Stimulated activated CD4-positive, alpha-beta T cell treated with anti-CD3 and anti-CD28 coated beads, Interleukin-12 subunit alpha, Interleukin-12 subunit beta, amount 100 ng/mL, for 4 hours (primary cell): ENCODE measurements around the gene BTK.

ENCODE experiments used
- DNase-seq: peaks from one replicate; pipeline ENCODE4 v3.0.0-alpha.2; 2020

The BTK gene

DNA sequence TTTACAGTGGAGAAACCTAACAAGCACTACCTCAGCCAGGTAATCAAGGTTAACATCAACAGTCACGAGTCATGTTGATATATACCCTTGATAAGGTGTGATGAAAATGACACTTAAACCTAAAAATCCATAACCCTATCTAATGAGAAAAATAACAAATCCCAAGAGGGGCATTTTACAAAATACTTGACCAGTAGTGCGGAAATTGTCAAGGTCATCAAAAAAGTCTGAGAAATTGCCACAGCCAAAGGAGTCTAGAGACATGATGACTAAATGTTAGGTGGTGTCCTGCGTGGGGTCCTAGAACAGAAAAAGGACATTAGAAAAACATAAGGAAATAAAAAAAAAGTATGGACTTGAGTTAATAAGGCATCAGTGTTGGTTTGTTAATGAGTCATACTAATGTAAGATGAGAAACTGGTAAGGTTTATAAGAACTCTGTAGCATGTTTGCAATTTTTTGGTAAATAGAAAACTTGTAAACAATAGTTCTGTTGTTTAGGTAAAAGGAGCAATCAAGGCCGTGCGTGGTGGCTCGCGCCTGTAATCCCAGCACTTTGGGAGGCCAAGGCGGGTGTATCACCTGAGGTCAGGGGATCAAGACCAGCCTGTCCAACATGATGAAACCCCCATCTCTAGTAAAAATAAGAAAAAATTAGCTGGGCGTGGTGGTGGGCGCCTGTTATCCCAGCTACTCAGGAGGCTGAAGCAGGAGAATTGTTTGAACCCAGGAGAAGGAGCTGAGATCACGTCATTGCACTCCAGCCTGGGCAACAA is 7.7 kb upstream of the BTK start:
- DNase-seq = no peak

DNA sequence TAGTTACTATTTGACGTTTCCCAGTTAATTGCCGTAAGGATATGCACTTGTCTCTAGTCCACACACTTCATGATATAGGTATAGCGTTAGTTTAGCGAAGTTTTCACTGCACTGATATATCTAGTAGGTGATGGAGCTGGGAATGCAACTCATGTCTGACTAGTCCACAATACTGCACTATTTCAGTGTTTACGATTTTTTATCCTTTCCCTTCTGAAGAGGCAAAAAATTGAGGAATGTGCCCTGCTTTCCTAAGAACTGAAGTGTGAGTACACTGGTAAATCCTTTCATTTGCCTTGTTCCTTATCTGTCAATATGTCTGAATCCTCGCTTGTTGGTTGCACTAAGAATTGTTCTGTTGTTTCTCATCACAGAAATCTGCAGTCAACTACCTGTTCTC is 5.8 kb upstream of the BTK start:
- no peak for DNase-seq

DNA sequence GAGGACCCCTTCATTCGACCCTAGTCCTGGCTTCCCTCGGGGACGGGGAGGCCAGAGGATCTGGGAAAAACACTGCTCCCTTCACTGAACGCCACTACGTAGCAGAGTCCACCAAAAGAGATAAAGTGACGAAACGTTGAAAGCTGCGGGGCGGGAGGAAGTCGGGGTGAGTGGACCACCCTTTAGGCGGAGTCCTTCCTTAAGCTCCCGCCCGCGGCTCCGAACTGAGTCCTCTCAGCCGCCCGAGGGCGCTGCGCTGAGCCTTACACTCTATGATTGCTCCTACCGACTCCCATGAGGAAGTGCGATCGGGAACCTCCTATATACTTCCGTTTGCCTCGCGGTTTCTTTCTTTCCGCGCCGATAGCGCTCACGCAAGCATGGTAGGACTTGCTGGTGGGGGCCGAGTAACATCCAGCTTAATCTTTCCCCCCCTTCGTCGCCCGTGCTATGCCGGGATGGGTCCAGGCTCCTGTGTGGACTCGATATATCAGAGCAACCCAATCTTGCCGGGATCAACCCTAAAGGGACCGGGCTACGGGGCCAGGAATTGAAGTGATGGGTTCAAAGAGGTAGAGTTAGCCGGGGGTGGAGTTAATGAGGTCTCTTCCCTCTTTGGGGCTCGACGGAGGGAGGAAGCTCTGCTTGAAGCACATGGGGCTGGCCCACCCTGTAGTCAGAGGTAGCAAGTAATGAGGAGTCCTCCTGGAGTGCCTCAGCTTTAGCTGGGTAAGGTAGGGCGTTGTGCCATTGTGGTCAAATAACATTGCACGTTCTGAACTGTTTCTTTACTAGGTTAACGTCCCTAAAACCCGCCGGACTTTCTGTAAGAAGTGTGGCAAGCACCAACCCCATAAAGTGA is 4.9 kb upstream of the BTK start, which contains the start of gene RPL36A:
Gene RPL36A, plus strand, starts transcription at position 348 of the 862 bp plus-strand sequence. Its CDS starts 33 bp downstream, at position 381.
- DNase-seq = peak; percentile 76

DNA sequence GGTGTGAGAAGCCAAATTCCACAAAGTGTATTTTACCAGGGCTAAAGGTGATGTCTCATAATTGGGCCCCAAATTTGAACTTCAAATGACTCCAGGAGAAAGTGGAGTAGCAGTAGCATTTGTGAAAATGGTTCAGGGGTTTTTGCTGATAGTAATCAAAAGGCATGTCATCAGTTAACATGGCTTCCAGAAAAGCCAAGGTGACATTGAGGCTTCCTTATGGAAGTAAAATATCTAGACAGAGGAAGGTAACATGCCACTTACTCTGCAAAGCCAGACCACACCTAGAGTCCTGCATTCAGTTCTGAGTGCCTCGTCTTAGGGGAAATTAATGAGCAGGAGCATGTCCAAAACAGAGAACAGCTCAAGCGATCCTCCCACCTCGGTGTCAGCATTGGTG is 2.6 kb upstream of the BTK start:
- DNase-seq = no peak

DNA sequence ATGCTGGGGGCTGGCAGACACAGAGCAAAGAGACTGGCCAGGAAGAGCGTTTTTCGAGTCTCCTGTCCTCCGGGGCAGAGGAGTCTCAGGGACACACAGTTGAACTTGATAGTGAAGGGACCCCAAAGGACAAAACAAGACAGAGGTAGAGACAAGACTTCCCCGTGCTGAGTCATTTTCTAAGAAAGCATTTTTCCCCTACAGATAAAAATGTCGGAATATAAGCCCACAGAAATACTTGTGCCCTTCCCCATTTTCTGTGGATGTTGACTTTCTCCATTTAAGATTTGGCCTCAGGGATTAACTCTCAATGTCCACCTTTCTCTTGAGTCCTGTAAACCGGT is 523 bp upstream of the BTK start:
- DNase-seq = no peak

DNA sequence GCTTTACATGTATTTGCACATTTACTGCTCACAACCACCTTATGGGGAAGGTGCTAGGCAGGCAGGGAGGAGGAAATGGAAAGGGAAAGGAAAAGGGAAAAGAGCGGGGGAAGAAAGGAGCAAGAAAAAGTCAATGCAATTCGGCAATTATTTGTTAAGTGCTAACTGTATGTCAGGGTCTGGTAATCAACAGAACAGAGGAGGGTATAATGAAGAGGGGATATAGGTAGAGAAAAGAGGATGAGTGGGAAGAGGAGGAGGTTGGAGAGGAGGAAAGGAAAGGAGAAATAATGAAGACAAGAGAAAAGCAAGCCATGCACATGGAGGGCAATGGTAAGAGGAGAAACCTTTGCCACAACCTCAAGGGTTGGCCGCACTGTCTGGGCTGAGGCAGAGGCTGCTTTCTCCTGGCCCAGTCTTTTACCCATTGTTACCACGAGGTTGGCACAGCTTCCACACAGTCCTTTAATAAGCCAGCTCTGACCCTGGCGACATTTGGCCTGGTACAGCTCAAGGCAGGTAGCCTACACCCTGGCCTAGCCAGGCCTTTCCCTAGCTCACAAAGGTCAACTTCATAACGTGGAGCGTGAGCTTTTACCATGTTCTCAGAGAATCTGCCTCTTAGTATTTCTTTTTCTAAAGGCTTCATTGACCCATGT is 836 bp downstream of the BTK start:
- DNase-seq = no peak

DNA sequence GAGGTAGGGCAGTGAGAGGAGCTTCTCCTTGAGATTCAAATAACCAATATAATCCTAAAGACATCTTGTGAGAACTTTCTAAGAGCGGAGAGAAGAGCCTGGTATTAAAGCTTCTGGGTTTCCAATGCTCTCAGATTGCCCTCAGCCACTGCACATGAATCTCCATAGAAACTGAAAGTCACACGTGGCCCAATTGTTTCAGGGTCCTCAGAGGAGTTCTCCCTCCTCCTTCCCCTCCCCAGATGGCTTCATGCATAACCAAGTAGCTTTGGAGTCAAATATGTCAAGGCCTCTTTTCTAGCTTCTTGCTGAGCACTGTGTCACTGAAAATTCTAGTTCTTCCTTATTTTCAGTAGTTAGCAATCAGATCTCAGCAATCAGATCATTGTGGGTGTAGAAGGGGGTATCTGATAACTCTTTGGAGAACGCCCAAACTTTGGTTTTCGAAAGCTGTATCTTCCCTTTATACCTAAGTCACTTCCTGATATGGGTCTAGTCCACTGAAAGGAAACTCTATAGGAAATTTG is 2.2 kb downstream of the BTK start:
- DNase-seq = no peak

DNA sequence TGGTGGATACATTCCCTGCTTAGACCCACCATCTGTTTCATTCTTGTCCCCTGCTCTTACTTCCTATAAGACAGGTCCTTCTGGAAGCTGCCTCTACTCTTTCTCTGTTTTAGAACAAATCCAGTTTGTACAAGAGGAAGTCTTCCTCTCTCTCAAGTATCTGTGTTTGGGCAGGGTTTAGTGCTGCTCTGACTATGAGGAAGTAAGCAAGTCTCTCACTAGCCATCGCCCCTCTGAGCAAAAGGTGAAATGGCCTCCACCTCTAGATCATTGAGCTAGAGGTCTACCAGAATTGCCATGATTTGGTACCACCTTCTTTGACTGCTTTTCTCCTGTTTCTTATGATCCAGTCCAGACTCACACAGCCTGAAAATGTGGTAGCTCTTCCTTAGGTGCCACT is 8.4 kb downstream of the BTK start:
- no peak for DNase-seq

DNA sequence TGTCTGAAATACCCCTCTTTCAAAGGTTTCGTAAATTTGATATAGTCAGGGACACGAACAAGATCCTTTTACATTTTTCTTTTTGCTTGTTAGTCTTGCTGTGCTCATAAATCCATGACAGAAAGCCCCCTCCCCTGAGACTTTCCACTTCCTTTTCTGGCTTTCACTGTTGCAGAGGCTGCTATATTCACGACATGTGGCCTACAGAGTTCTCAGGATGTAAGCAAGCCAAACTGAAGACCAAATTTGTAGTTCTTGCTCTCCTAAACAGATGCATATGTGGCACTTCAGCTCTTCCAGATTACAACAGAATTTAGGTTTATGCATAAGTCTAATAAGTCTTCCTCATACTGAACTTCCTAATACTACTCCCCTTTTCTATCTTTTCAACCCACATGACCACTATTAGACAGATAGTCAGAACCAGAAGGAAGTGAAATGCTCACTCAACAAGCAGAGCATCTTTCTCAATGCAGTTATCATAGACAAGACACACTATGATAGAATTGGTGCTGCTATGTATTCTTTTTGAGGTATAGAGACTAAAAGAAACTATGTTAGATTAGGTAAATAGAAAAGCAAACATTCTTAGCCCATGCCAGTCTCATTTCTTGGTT is 15.0 kb downstream of the BTK start:
- no peak for DNase-seq

DNA sequence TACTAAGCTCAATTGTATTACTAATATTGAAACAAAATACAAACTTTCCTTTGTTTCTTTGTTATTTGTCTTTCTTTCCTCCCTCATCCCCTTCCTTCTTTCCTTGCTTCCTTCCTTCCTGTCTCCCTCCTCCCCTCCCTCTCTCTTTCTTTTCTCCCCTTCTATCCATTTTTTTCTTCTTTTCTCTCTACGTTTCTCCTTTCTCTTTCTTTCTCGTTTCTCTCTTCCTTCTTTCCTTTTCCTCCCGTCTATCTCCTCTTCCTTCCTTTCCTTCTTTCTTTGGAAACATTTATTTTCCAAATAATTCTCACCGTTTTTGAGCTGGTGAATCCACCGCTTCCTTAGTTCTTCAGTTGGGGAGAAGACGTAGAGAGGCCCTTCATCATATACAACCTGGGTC is 16.3 kb downstream of the BTK start:
- DNase-seq = no peak

DNA sequence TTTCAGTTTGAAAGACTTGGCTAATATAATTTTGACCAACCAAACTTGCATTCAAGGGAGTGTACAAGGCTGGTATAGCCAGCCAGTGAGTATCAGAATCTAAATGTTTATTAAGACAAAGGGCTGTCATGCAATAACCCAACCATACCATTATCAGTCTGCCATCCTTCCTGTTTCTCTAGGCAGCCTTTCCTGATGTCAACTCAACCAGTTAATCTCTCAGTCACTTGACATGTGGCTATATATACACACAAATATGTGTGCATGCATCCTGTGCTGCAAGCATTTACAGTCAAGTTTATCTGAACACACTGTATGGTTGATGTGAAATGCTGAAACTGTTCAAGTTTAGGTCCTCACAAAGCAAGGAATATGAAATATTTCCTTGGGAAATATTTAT is 17.2 kb downstream of the BTK start:
- DNase-seq = no peak

DNA sequence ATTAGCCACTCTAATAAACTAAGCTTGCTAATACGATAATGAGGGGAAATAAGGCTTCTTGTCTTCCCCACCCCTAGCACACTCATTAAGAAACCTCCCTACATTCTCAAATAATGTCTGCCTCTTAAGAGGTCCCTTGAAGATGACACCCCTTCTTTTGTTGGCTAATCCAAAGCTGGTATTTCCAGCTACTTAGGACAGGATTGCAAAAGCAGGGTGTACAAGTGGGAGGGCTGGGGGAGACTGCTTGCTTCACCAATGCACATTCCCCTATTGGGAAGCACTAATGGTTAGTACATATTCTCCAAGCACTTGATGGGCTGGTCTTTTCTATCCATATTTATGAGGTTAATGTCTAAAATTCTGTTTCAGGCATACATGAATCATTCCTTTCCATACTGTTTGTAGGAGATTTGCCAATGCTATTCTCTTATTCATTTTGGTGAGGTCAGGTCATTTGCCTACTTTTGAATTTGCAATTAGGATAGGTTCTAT is 20.6 kb downstream of the BTK start:
- DNase-seq = no peak

DNA sequence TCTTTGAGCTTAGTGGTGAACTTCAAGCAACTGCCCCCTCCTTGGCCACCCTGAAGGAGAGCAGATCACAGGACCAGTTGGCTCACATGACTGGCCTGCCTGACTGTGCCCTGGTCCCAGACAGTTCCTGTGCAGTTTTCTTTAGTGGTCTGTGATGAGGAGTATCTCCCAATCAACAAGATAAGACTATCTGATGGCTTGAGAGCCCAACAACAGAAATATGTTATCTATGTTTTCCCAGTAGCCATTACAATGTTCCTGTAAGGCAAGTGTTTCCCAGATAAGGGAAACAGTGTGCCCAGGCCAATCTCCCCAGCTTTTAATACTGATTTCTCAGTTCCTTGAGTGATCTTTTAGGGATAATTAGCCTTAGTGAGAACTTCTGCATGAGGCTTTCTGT is 23.2 kb downstream of the BTK start:
- no peak for DNase-seq

DNA sequence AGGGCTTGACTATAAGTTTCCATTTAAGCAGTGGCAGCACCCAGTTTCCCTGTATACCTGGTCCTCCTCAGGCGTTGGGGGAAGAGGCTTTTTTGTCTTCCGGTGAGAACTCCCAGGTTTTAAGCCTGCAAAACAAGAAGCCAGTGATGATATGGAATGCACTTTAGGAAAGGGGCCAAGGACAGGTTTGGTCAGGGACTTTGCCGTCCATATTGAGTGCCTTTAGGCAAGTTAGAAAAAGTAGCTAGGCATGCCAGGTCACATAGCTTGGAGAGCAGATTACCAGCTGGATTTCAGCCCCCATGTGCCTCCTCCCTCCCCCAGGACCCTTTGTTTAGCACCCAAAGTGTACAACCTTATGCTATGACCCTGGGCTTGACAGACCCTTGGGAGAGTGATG is 23.9 kb downstream of the BTK start:
- DNase-seq = no peak

DNA sequence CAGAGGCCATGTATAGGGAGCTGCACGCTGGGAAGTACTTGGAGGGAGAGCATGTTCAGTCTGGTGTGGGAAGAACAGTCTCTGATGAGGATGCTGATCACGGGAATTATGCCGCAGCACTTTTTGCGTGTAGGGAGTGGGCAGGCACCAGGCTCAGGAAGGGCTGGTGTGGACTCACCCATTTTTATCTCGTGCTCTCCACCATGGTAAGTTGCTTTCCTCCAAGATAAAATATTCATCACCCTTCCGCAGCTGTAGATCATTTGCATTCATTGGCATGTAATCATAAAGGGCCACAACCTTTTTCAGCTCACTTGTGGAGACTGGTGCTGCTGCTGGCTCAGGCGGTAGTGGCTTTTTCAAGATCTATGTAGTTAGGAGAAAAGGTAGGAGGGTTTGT is 25.6 kb downstream of the BTK start:
- DNase-seq = no peak

DNA sequence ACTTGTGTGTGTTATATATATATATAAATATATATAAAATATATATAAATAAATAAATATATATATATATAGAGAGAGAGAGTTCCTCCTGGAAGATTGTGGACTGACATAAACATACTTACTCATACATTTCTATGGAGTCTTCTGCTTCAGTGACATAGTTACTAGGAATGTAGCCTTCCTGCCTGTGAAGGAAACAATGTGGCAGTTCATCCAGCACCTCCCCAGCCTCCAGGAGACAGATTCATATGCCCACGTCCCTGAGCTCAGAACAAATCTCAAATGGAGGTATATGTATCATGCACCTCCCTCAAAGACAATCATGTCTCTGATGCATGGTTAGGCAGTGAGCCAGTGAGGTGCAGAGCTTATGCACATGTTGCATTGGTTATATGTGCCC is 26.0 kb downstream of the BTK start:
- DNase-seq = no peak

DNA sequence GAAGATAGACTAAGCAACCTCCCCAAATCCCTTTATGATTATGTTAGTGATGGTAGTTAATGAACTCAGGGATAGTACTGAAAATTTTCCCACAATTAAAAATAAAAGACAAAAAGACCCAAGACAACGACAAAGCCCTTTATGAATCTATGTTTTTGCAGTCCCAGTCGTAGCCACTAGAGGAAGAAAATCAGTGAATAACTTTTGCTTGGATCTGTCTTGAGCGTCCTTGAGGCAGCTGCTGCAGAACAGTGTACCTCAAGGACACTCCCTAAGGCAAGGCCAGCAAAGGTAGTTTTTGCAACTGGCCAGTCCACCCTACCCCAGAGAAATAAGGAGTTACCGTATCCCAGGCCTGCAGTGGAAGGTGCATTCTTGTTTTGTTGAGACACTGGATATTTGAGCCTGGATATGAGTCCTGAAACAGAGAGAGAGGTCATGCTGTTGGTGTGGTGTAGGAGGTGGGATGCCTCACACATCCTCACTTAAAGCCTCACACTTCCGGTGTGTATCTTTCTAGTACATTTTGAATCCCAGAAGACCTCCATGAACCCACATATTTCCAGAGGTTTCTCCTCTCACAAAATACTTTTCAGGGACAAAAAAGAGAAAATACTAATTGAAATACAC is 28.7 kb downstream of the BTK start:
- DNase-seq = no peak

DNA sequence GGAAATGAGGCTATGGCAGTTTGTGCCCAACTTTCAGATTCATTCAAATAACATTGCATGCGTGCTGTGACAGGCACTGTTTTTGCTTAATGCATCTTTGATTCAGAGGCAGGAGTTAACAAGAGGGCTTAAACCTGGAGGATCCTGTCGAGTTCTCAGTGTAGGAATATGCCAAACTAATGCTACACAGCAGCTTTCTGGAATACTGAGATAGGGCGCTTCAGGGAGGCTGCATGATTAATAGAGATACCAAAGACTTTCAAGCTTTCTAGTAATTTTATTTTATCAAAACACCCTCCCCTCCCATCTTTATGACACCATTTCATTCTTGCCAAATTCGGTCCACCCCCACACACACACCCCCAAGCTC is 36.8 kb downstream of the BTK start:
- no peak for DNase-seq

DNA sequence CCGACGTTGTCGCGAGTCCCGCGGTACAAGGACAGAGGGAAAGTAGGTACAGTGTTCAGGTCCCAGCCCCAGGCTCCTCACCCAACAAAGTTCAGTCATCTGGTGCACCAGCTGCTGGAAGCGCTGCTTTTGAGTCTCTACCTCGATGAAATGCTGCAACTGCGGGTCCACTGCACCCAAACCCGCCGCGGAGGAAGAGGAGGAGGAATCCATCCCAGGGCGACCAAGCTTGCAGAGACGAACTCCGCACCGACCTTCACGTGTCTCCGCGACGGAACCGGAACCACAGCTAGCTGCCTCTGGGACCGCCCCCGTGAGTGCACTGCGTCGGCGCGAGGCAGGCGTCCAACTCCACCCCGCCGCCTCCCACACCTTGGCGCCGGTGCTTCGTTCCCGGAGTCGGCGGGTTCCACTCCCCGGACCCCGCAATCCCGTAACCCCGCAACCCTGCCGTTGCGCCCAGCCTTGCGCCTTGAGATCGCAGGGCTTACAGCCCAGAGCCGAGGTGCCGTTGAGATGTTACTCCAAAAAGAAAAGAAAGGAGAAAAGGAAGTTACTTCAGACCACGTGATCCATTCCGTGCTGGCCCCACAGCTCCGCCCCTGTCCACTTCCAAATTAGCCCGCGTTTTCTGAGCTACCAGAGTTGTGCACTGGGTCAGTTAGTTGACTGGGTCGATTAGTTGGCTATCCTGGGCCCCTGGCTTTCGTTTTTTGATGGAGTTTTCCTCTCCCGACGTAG is 37.4 kb downstream of the BTK start, which contains the start of gene TIMM8A:
Gene TIMM8A, minus strand, starts transcription at position 291 of the 741 bp plus-strand sequence. Its CDS starts 78 bp downstream, at position 213.
- DNase-seq = peak; percentile 73

DNA sequence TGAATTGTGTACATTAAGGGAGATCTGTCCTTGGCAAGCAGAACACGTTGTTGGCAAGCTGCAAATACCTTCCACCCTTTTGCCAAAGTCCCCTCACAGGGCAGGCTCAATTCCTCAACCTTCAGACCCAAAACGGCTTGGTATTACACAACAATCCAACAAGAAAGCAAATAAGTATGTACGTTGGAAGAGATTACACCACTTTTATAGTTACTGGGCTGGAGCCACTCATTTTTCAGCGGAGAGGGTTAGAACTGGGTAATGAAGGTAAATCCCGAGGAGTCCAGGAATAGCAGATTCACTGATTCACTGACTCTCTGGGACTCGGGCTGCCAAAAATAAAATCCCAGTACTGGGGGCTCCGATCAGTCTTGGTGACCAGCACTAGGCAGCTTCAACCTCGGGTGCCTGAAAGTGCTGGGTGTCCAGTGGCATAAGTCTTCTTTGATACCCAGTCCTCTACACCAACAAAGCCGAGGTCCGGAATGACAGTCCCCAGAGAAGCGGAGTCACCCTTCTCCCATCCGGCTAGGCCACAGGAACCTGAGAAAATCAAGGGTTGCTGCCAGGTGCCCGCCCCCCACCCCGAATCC is 38.0 kb downstream of the BTK start:
- no peak for DNase-seq

DNA sequence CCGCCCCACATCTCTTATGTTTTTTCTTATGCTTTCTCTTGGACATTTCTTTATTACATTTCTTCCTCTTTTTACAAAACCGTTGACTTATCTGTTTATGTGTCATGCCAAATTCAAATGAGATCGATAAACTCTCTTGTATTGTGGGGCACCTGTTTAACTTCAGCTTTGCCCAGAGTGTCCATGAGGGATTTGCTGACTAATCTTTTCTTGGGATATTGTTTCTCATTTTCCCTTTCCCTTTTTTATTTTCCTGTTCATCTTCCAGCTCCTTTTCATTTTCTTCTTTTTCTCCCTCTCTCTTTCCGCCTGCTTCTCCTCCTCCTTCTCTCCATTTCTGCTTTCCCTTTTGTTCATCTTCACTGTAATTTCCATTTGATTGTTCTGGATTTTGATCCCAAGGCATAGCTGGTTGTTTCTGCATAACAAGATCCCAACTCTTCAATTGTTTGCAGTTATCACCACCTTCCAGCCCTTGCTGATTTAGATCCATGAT is 48.2 kb downstream of the BTK start:
- no peak for DNase-seq
